GM21447 (cell line): ENCODE results near the gene GPR137B.

Experiments used
- ATAC-seq: cut with Tn5 transposase; IDR thresholded peaks from one replicate; pipeline ENCODE4 v1.9.1; 2021; ENCODE audit not compliant: unreplicated experiment

GPR137B gene

GRCh38 chr1:236113324-236114032, 28.9 kb upstream of the GPR137B start:
- ATAC-seq = no peak

DNA sequence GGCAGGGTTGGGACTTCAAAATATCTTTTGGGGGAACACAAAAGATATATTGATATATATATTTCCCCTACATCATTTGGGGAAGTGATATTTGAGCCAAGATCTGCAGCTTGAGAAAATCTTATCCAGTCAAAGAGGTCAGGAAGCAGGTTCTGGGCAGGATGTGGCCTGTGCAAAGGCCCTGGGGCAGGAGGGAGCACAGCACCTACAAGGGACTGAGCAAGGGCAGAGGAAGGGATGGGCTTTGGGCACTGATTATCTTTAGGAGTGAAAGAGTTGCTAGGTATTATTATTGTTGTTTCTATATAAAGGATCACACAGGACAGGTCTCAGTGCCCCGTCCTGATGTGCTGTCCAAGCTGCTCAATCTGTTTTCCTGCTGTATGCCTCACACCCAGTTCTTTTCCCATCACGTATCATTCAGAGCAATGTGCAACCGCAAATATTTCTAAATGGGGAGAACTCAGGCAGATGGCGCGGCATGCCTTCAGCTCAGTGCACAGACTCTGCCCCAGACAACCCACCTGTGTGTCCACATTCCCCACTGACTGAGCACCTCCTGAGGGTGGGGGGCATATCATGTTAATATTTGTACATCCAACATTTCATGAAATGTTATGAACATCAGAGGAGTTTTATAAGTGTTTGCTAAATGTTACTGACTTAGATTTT, 28.1 kb upstream of the GPR137B start:
- no peak for ATAC-seq

- no peak for ATAC-seq
Measured at GRCh38 chr1:236117710-236118109, 24.6 kb upstream of the GPR137B start.

GRCh38 chr1:236119943-236120484, 22.3 kb upstream of the GPR137B start:
- no peak for ATAC-seq

DNA sequence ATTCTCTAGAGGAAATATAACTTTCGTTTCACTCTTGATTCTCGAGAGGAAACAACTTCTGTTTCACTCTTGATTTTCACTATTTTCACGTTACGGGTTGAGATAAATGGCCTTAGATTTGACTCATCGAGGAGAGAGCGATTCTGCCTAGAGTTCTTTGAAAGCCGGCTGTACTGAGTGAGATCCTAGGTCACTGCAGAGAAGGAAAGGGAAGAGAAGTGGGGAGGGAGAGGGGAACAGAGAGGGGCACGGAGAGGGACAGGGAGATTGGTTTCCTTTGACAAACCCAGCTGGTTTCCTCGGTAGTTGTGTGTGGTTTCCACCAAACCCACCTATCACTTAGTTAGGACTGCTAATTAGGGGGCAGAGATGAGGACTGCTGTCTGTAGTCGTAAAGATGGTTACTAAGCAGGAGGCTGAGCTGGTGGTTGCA, 21.6 kb upstream of the GPR137B start:
- ATAC-seq = peak; percentile 53

GRCh38 chr1:236122176-236122575, 20.2 kb upstream of the GPR137B start:
- ATAC-seq = no peak

- no peak for ATAC-seq
Measured at GRCh38 chr1:236123563-236123962, 18.8 kb upstream of the GPR137B start.

- ATAC-seq = no peak
Measured at GRCh38 chr1:236124965-236125364, 17.4 kb upstream of the GPR137B start.

DNA sequence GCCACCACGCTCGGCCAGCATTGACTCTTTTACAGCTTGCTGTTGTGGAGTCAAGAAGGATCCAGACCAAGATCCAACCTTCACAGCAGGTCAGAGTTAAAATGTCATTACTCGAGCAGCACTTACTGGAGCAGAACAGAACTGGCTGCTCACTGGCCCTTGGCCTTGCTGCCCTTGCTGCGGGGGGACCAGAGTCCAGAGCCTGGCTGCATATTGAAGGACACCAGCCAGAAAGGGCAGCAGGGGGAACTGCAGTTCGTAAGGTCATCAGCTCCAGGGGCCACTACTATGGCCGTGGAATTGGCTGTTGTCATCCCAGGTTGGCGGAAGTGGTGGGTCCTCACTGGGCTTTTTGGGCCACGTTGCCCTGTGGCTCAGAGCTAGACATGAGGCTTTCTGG, 15.3 kb upstream of the GPR137B start:
- no peak for ATAC-seq

DNA sequence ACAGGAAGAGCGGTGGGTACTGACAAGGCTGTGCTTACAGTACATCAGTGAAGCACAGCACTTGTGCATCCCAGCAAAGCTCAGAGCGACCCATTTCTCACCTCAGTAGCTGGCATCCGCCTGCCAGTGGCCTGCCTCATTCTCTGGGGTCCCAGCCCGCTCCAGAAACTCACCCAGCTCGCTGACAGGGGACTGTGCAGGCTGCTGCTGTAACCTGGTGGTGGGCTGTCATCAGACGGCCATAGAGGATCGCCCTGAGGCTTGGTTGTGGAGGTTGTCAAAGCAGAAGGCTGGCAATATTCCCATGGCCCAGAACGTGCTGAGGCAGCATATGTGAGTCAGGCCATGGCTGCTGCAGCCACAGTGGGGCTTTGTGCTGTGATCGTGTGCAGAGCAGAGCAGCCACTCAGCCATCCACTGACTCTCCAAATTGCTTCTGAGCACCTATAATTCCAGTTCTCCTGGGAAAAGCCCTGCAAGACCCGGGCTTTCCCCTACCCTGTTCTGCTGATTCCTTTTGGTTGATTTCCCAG, 13.6 kb upstream of the GPR137B start:
- ATAC-seq = no peak

DNA sequence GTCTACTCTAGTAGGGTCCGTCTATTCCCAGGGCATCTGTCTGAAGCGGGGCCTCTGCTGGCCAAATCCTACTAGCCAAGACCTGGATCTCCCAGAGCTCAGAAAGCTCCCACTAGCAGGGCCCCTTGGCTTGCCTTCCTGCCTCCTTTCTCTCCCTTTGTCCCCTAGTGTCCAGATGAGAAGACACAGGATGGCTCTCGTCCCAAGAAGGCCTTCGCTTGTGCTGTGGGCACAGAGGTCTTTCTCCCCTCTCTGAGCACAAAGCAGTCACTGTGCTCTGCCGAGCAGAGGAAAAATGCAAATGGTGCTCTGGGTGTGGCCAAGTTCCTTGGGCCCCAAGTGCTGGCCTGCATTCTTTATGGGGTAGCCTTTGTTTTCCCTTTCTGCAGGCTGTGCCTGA, 13.0 kb upstream of the GPR137B start:
- no peak for ATAC-seq

GRCh38 chr1:236130372-236130771, 12.0 kb upstream of the GPR137B start:
- no peak for ATAC-seq

- no peak for ATAC-seq
Measured at GRCh38 chr1:236131916-236132315, 10.4 kb upstream of the GPR137B start.

- no peak for ATAC-seq
Measured at GRCh38 chr1:236132420-236133046, 9.8 kb upstream of the GPR137B start.

- no peak for ATAC-seq
Measured at GRCh38 chr1:236133339-236133738, 9.0 kb upstream of the GPR137B start.

DNA sequence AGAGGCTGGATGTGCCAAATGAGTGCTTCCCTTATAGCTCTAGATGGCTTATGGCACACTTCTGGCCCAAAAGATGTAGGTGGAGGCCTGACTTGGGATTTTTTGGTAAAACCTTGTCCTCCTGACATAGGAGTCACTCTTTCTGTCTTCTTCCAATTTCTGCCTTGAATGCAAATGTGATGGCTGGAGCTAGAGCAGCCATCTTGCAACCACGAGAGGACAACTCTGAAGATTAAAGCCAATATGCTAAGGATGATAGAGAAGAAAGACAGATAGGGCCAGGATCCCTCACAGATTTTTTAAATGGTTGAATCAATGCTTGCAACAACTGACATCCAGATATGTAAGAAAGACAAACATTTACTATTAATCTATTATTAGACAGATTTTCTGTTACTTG, 8.5 kb upstream of the GPR137B start:
- ATAC-seq = no peak

GRCh38 chr1:236137285-236137852, 5.0 kb upstream of the GPR137B start:
- ATAC-seq = no peak

GRCh38 chr1:236139495-236139894, 2.8 kb upstream of the GPR137B start:
- ATAC-seq = no peak

GRCh38 chr1:236140705-236141446, 1.5 kb upstream of the GPR137B start:
- ATAC-seq = no peak

DNA sequence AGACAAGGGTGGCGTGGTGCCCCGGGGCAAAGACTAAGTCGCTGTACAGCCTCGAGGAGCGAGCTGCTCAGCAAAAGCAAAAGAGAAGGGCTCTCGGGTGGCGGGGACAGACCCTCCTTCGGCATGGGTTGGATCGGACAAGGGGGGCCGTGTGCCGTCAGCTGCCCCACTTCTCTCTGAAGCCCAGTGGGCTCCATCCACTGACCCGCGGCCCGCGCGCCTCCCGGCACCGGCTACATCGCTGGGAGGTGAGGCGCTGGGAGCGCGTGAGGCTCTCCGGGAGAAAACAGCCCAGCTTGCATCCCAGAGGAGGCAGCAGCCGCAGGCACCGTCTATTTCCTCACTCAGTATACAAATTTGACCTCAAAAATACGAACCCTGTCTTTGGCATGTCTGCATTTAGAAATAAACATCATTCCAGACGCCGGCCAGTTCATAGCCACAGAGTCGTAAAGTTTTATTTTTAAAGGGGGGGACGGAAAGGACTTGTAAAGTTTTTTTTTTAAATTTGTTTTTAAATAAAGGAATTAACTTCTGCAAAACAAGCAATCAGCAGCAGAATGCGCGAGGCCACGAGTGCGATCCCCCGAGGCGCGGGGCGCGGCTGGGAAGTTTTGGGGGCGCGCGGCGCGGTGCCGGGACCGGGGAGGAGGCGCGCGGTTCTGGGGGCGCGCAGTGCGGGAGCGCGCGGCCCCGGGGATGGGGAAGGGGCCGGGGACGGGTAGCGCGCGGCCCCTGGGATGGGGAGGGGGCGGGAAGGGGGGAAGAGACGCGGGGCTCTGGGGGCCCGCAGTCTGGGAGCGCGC, 689 bp upstream of the GPR137B start:
- peak; percentile 11 for ATAC-seq
